ENCODE data around the gene USP3.

The USP3 gene

GRCh38 chr15:63555507-63555906 lies 51.1 kb downstream of the USP3 start:
- Mint-ChIP-seq H3K4me1 (peaks cover 34% of the 10 kb centered on the region), H3K4me3 (no peak overlapping the region)

DNA sequence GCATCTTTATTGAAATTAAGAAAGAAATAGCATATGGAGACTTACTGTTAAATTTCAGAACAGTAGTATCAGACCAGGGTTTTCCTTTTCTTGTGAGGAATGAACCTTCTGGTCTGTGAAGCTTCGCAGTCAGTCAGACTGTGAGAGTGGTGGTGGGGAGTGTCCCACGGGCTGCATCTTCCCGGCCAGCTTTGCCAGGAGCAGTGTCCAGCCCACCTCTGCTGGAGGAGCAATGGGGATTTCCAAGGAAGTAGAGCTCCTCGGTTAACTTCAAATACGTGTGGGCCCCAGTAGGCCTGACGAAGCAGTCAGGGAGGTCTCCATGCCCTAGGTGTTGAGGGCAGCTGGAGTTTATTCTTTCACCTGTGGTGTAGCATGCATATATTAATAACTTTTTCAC lies 51.9 kb downstream of the USP3 start:
- peaks cover 47% of the 10 kb centered on the region for H3K36me3 Mint-ChIP-seq (ENCODE audit: insufficient read depth)
- peaks cover 34% of the 10 kb centered on the region for H3K4me1 Mint-ChIP-seq
- no peaks in the 10 kb centered on the region for H3K9me3 Mint-ChIP-seq
- peak overlapping the region; percentile 46 for H3K27ac Mint-ChIP-seq (ENCODE audit: low read depth)
- no peaks in the 10 kb centered on the region for H3K27me3 Mint-ChIP-seq
- no peak for DNase-seq (ENCODE audit: low spot score in 2 of 2)
- no peak for ATAC-seq (replicated peaks; ENCODE audit: extremely low read depth, poor library complexity, severe bottlenecking)
- H3K4me3 Mint-ChIP-seq = no peak overlapping the region

More at GRCh38 chr15:63555507-63555906, 51.1 kb downstream of the USP3 start:
- no peak for ATAC-seq (replicated peaks; ENCODE audit: extremely low read depth, poor library complexity, severe bottlenecking)
- Mint-ChIP-seq H3K27me3 (no peaks in the 10 kb centered on the region), H3K36me3 (ENCODE audit: insufficient read depth) (peaks cover 40% of the 10 kb centered on the region), H3K27ac (ENCODE audit: low read depth) (peak overlapping the region; percentile 46), H3K9me3 (no peaks in the 10 kb centered on the region)
- no peak for DNase-seq (ENCODE audit: low spot score in 2 of 2)

GRCh38 chr15:63556736-63557135 lies 52.3 kb downstream of the USP3 start:
- Mint-ChIP-seq H3K27ac (ENCODE audit: low read depth) (peak overlapping the region; percentile 32), H3K36me3 (ENCODE audit: insufficient read depth) (peaks cover 52% of the 10 kb centered on the region), H3K4me1 (peaks cover 34% of the 10 kb centered on the region), H3K27me3 (no peaks in the 10 kb centered on the region), H3K4me3 (no peak overlapping the region), H3K9me3 (no peaks in the 10 kb centered on the region)
- no peak for DNase-seq (ENCODE audit: low spot score in 2 of 2)
- ATAC-seq (replicated peaks; ENCODE audit: extremely low read depth, poor library complexity, severe bottlenecking) = no peak

- Mint-ChIP-seq H3K4me1 (peaks cover 16% of the 10 kb centered on the region), H3K27ac (ENCODE audit: low read depth) (peak overlapping the region; percentile 67), H3K9me3 (no peaks in the 10 kb centered on the region), H3K27me3 (no peaks in the 10 kb centered on the region), H3K36me3 (ENCODE audit: insufficient read depth) (peaks cover 62% of the 10 kb centered on the region), H3K4me3 (no peak overlapping the region)
- ATAC-seq (replicated peaks; ENCODE audit: extremely low read depth, poor library complexity, severe bottlenecking) (no peak), DNase-seq (ENCODE audit: low spot score in 2 of 2) (no peak)
Observed at GRCh38 chr15:63559753-63560152, 55.4 kb downstream of the USP3 start.

DNA sequence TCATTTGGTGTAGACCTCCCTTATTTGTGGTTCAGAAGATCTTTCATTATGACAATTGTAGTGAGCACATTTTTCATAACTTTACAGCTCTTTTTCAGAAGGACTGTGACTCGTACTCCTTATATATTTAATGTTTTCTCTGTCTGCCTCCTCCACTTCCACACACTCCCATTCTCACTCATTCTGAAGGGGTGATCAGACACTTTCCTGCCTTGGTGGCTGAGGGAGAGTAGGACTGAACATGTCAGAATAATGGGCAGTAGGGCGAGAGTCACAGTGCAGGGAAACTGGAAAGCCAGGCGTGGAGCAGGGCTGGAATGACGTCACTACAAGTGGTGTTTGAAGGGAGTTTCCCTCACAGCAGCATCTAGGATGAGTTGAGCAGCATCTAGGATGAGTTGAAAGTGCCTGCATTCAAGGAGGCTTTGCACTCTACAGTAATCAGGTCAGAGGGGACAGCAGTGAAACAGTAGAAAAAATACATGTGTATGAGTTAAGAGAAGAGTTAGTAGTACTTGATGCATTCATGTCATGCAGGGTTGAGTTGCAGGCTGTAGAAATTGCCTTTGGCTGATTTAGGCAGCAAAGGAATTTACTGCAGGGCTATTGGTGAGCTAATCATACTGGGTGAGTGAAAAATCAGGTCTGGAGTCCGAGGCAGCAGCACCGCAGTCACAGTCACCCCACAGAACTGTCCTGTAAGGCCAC lies 56.5 kb downstream of the USP3 start:
- H3K36me3 Mint-ChIP-seq (ENCODE audit: insufficient read depth) = peaks cover 64% of the 10 kb centered on the region
- H3K4me1 Mint-ChIP-seq = peaks cover 23% of the 10 kb centered on the region
- DNase-seq (ENCODE audit: low spot score in 2 of 2) = no peak
- H3K27me3 Mint-ChIP-seq = no peaks in the 10 kb centered on the region
- no peak for ATAC-seq (replicated peaks; ENCODE audit: extremely low read depth, poor library complexity, severe bottlenecking)
- peak overlapping the region; percentile 67 for H3K27ac Mint-ChIP-seq (ENCODE audit: low read depth)
- H3K4me3 Mint-ChIP-seq = no peak overlapping the region
- H3K9me3 Mint-ChIP-seq = no peaks in the 10 kb centered on the region

DNA sequence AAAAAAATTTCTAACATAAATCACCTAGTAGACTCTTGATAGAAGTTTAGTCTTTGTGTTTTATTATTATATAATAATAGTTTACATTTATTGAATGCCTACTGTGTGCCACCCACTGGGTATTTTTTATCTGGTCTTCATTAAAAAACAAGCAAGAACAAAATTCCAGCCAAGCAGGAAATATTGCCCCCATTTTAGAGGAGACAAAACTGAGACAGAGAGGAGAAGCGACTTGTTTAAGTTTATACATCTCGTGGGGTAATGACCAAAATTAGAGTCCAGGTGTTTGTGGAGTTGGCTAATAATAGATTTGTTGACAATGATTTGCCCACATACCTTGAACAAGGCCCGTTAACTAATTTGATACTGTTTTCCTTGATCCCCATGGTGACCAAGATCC lies 59.7 kb downstream of the USP3 start:
- Mint-ChIP-seq H3K27me3 (no peaks in the 10 kb centered on the region), H3K4me1 (peaks cover 27% of the 10 kb centered on the region), H3K9me3 (no peaks in the 10 kb centered on the region), H3K36me3 (ENCODE audit: insufficient read depth) (peaks cover 59% of the 10 kb centered on the region), H3K4me3 (no peak overlapping the region), H3K27ac (ENCODE audit: low read depth) (no peak overlapping the region)
- ATAC-seq (replicated peaks; ENCODE audit: extremely low read depth, poor library complexity, severe bottlenecking) (no peak), DNase-seq (ENCODE audit: low spot score in 2 of 2) (no peak)

- peak overlapping the region; percentile 54 for H3K27ac Mint-ChIP-seq (ENCODE audit: low read depth)
- DNase-seq (ENCODE audit: low spot score in 2 of 2) (no peak), ATAC-seq (replicated peaks; ENCODE audit: extremely low read depth, poor library complexity, severe bottlenecking) (no peak)
- H3K4me3 Mint-ChIP-seq = no peak overlapping the region
- H3K36me3 Mint-ChIP-seq (ENCODE audit: insufficient read depth) = peaks cover 55% of the 10 kb centered on the region
- no peaks in the 10 kb centered on the region for H3K27me3 Mint-ChIP-seq
- peaks cover 19% of the 10 kb centered on the region for H3K4me1 Mint-ChIP-seq
- H3K9me3 Mint-ChIP-seq = no peaks in the 10 kb centered on the region
Observed at GRCh38 chr15:63565536-63566186, 61.3 kb downstream of the USP3 start.

- H3K27me3 Mint-ChIP-seq = no peaks in the 10 kb centered on the region
- DNase-seq (ENCODE audit: low spot score in 2 of 2) (no peak), ATAC-seq (replicated peaks; ENCODE audit: extremely low read depth, poor library complexity, severe bottlenecking) (no peak)
- H3K36me3 Mint-ChIP-seq (ENCODE audit: insufficient read depth) = peaks cover 47% of the 10 kb centered on the region
- H3K4me3 Mint-ChIP-seq = no peak overlapping the region
- no peaks in the 10 kb centered on the region for H3K9me3 Mint-ChIP-seq
- peak overlapping the region; percentile 59 for H3K27ac Mint-ChIP-seq (ENCODE audit: low read depth)
- peaks cover 6% of the 10 kb centered on the region for H3K4me1 Mint-ChIP-seq
Observed at GRCh38 chr15:63572749-63573464, 68.5 kb downstream of the USP3 start.

DNA sequence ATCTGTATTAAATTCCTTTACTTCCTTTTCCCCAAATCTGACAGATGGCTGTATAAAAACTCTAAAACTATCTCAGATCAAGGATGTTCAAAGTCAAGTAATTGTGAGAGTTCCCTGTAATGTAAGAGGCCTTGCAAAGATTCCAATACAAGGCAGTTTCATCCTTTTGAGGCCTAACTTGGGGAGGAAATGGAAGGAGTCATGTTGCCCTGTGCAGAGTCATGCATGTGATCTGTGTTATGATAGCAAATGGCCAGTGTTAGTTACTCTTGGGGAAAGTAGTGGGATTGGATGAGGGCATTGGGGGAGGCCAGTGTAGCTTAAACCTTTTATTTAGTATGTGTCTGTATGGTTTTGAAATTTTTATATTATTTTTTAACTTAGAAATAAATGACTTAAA lies 69.1 kb downstream of the USP3 start:
- H3K4me1 Mint-ChIP-seq = peaks cover 2% of the 10 kb centered on the region
- no peaks in the 10 kb centered on the region for H3K27me3 Mint-ChIP-seq
- H3K36me3 Mint-ChIP-seq (ENCODE audit: insufficient read depth) = peaks cover 46% of the 10 kb centered on the region
- ATAC-seq (replicated peaks; ENCODE audit: extremely low read depth, poor library complexity, severe bottlenecking) (no peak), DNase-seq (ENCODE audit: low spot score in 2 of 2) (no peak)
- H3K4me3 Mint-ChIP-seq = no peak overlapping the region
- no peaks in the 10 kb centered on the region for H3K9me3 Mint-ChIP-seq
- peak overlapping the region; percentile 59 for H3K27ac Mint-ChIP-seq (ENCODE audit: low read depth)

DNA sequence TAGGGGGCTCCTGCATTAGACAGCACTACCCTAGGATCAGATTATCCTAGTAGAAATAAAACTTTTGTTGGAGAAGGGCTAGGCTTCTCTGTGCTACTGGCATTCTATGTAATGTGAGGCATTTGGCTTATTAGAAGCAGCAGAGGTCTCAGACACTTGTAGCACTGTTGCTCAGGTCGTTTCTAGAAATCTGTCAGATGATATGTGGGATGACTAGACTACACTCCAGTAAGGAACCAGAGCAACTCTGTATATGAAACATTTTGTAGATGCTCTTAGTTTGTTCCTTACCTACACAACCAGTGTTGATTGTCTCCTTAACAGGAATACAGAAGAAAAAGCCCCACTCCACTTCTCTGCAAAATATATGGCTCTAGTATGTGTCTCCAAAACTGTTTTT lies 70.9 kb downstream of the USP3 start:
- no peak overlapping the region for H3K4me3 Mint-ChIP-seq
- ATAC-seq (replicated peaks; ENCODE audit: extremely low read depth, poor library complexity, severe bottlenecking) (no peak), DNase-seq (ENCODE audit: low spot score in 2 of 2) (no peak)
- no peak overlapping the region for H3K27ac Mint-ChIP-seq (ENCODE audit: low read depth)
- H3K9me3 Mint-ChIP-seq = no peaks in the 10 kb centered on the region
- no peaks in the 10 kb centered on the region for H3K27me3 Mint-ChIP-seq
- peaks cover 6% of the 10 kb centered on the region for H3K4me1 Mint-ChIP-seq
- H3K36me3 Mint-ChIP-seq (ENCODE audit: insufficient read depth) = peaks cover 49% of the 10 kb centered on the region

GRCh38 chr15:63576441-63576840 lies 72.0 kb downstream of the USP3 start:
- no peak for ATAC-seq (replicated peaks; ENCODE audit: extremely low read depth, poor library complexity, severe bottlenecking)
- no peak for DNase-seq (ENCODE audit: low spot score in 2 of 2)
- Mint-ChIP-seq H3K36me3 (ENCODE audit: insufficient read depth) (peaks cover 49% of the 10 kb centered on the region), H3K27me3 (no peaks in the 10 kb centered on the region), H3K4me3 (no peak overlapping the region), H3K4me1 (peaks cover 6% of the 10 kb centered on the region), H3K9me3 (no peaks in the 10 kb centered on the region), H3K27ac (ENCODE audit: low read depth) (no peak overlapping the region)

- Mint-ChIP-seq H3K4me1 (peaks cover 23% of the 10 kb centered on the region), H3K27me3 (no peaks in the 10 kb centered on the region), H3K36me3 (ENCODE audit: insufficient read depth) (peaks cover 42% of the 10 kb centered on the region), H3K27ac (ENCODE audit: low read depth) (peak overlapping the region; percentile 29), H3K4me3 (no peak overlapping the region), H3K9me3 (no peaks in the 10 kb centered on the region)
- DNase-seq (ENCODE audit: low spot score in 2 of 2) = no peak
- no peak for ATAC-seq (replicated peaks; ENCODE audit: extremely low read depth, poor library complexity, severe bottlenecking)
Observed at GRCh38 chr15:63582179-63582578, 77.8 kb downstream of the USP3 start.

Data from central memory CD8-positive, alpha-beta T cell (primary cell).